Esophagus squamous epithelium (tissue), 5 donors: ENCODE data around the gene HOXC9. TPM values are rescaled to one million over a fixed set of nuclear protein-coding genes. Genes with fewer than 3 reads are reported as not detected.

Experiments
- DNase-seq: peaks from one replicate; lab custom pipeline; 2025; lab: John Stamatoyannopoulos, UW
- H3K27ac ChIP-seq, 4 donors: fragments of 200-600 bp; sonication (generic); one replicate each; pipeline ENCODE4 v1.5.1; 2016 to 2019; ENCODE audit warnings: mild to moderate bottlenecking in 1 of 4
- H3K27me3 ChIP-seq, 4 donors: fragments of 200-600 bp; sonication (generic); 1 replicate in 3 of 4; 2 replicates in 1 of 4; pipeline versions ENCODE4 v1.5.1 to v1.6.0; 2017 to 2021; ENCODE audit warnings: antibody characterized with exemption in 1 of 4
- H3K36me3 ChIP-seq, 3 donors: fragments of 200-600 bp; sonication (generic); one replicate each; pipeline ENCODE4 v1.5.1; 2016 to 2019
- H3K4me1 ChIP-seq, 3 donors: fragments of 200-600 bp; sonication (generic); one replicate each; pipeline ENCODE4 v1.5.1; 2017 to 2019
- H3K4me3 ChIP-seq, 4 donors: fragments of 200-600 bp; sonication (generic); 1 replicate in 3 of 4; 2 replicates in 1 of 4; pipeline ENCODE4 v1.5.1; 2016 to 2019; ENCODE audit warnings: mild to moderate bottlenecking in 2 of 4, moderate library complexity in 1 of 4
- H3K9me3 ChIP-seq, 3 donors: fragments of 200-600 bp; sonication (generic); one replicate each; pipeline ENCODE4 v1.5.1; 2016 to 2019
- CTCF ChIP-seq, 6 experiments: fragments of 450-650 bp in 4 of 6; fragments of 200-600 bp in 2 of 6; sonication (generic) in 2 of 6; IDR thresholded peaks; one replicate each; pipeline ENCODE4 v1.5.1; 2016 to 2019; ENCODE audit warnings: antibody characterized with exemption in 6 of 6, mild to moderate bottlenecking in 4 of 6, moderate library complexity in 4 of 6
- POLR2A ChIP-seq, 4 donors: fragments of 450-650 bp; IDR thresholded peaks; one replicate each; pipeline ENCODE4 v1.6.1; 2017; ENCODE audit warnings: antibody characterized with exemption in 4 of 4, mild to moderate bottlenecking in 4 of 4, moderate library complexity in 3 of 4
- WGBS, 2 donors: methylation state at CpG; one replicate each; pipeline ENCODE4 v1.1.5; 2018; 5-methylcytosine and 5-hydroxymethylcytosine counted together
- intact Hi-C: fragments of 100-400 bp; cut with DNase I; formaldehyde crosslinking; loops from one replicate; pipeline ENCODE4 v1.15.0; 2022
- total RNA-seq, 4 donors: library from RNA; depleted of rRNA; stranded (reverse); fragments of >200 nt; gene quantifications; one replicate each; pipeline ENCODE4 v1.1.0, GENCODE V29; 2016
- donor health status: DM: yes; HTN: yes; CAD: no.

Gene HOXC9
- total RNA-seq, 4 donors from 2014 or later, result 1.5 TPM; not detected in 3

- no peaks in the 10 kb centered on the region for H3K36me3 ChIP-seq
- H3K9me3 ChIP-seq, result no peaks in the 10 kb centered on the region
- 22 to 29% methylated on average over 27 to 35 of the region's 38 CpGs for WGBS, 2 donors
- H3K27ac ChIP-seq, result no peak overlapping the region
- intact Hi-C loops, result no loop called here
- DNase-seq, result no peak
- H3K4me3 ChIP-seq, result no peak overlapping the region
- H3K4me1 ChIP-seq, result peaks cover 0 to 44% (median 15%) of the 10 kb centered on the region in 3 donors
- TF ChIP-seq CTCF (IDR thresholded peaks at IDR 0.05), result no peak
- no peak for TF ChIP-seq POLR2A (IDR thresholded peaks at IDR 0.05)
- H3K27me3 ChIP-seq, result peaks cover 39 to 100% (median 86%) of the 10 kb centered on the region in 4 donors
Measured at GRCh38 chr12:53963434-53964314, 36.3 kb upstream of the HOXC9 start.

GRCh38 chr12:53964315-53964713 lies 35.6 kb upstream of the HOXC9 start:
- Histone ChIP-seq H3K27me3 (peaks cover 39 to 100% (median 87%) of the 10 kb centered on the region in 4 donors), H3K4me1 (peaks cover 0 to 44% (median 15%) of the 10 kb centered on the region in 3 donors), H3K36me3 (no peaks in the 10 kb centered on the region), H3K9me3 (no peaks in the 10 kb centered on the region), H3K27ac (no peak overlapping the region), H3K4me3 (no peak overlapping the region)
- 2 to 18% methylated on average over 2 of the region's 2 CpGs for WGBS, 2 donors
- TF ChIP-seq POLR2A (IDR thresholded peaks at IDR 0.05) (no peak), CTCF (IDR thresholded peaks at IDR 0.05) (no peak)
- intact Hi-C loops, result no loop called here
- DNase-seq, result no peak

GRCh38 chr12:53965281-53966084 lies 34.5 kb upstream of the HOXC9 start:
- 6 to 7% methylated on average over 18 of the region's 18 CpGs for WGBS, 2 donors
- H3K9me3 ChIP-seq, result no peaks in the 10 kb centered on the region
- no peak for DNase-seq
- intact Hi-C loops, result no loop called here
- no peaks in the 10 kb centered on the region for H3K36me3 ChIP-seq
- TF ChIP-seq POLR2A (IDR thresholded peaks at IDR 0.05), result no peak
- TF ChIP-seq CTCF (IDR thresholded peaks at IDR 0.05), result no peak
- peak overlapping the region in 1 of 4 donors; percentile 26 for H3K4me3 ChIP-seq
- H3K27me3 ChIP-seq, result peaks cover 39 to 100% (median 88%) of the 10 kb centered on the region in 4 donors
- peaks cover 0 to 41% (median 15%) of the 10 kb centered on the region in 3 donors for H3K4me1 ChIP-seq
- H3K27ac ChIP-seq, result no peak overlapping the region

GRCh38 chr12:53966085-53966384 lies 33.9 kb upstream of the HOXC9 start:
- Histone ChIP-seq H3K4me1 (peaks cover 0 to 36% (median 11%) of the 10 kb centered on the region in 3 donors), H3K27me3 (peaks cover 35 to 100% (median 87%) of the 10 kb centered on the region in 4 donors), H3K27ac (no peak overlapping the region), H3K4me3 (peak overlapping the region in 1 of 4 donors; percentile 26), H3K36me3 (no peaks in the 10 kb centered on the region), H3K9me3 (no peaks in the 10 kb centered on the region)
- WGBS, 2 donors, result 8 to 19% methylated on average over 12 to 15 of the region's 15 CpGs
- intact Hi-C loops, result no loop called here
- DNase-seq, result no peak
- TF ChIP-seq CTCF (IDR thresholded peaks at IDR 0.05) (no peak), POLR2A (IDR thresholded peaks at IDR 0.05) (no peak)
